Mesodermal cell (in vitro differentiated cells): ENCODE data around the gene FAM240B. TPM values are rescaled to one million over a fixed set of nuclear protein-coding genes. Genes with fewer than 3 reads are reported as not detected.
A peak's percentile ranks its signal among the peaks of the same experiment; 100 is the strongest.

Experiments
- H3K27ac ChIP-seq: 2 replicates; pipeline ENCODE4 v1.7.0; 2013; ENCODE audit warnings: mild to moderate bottlenecking, low read depth, low read length, moderate library complexity; ENCODE audit not compliant: severe bottlenecking
- H3K36me3 ChIP-seq: 2 replicates; pipeline ENCODE4 v1.7.1; 2013; ENCODE audit warnings: mild to moderate bottlenecking, low read length, moderate library complexity; ENCODE audit not compliant: control insufficient read depth, insufficient read depth
- H3K4me1 ChIP-seq: one replicate; pipeline ENCODE4 v1.7.1; 2013; ENCODE audit warnings: mild to moderate bottlenecking, low read length; ENCODE audit not compliant: insufficient read depth, control insufficient read depth, poor library complexity, severe bottlenecking
- H3K4me3 ChIP-seq: 2 replicates; pipeline ENCODE4 v1.7.0; 2013; ENCODE audit warnings: low read length, control low read depth, mild to moderate bottlenecking; ENCODE audit not compliant: insufficient read depth, poor library complexity, severe bottlenecking; ENCODE audit errors: extremely low read depth
- H3K9me3 ChIP-seq: 2 replicates; pipeline ENCODE4 v1.7.1; 2013; ENCODE audit warnings: mild to moderate bottlenecking, low read length, moderate library complexity; ENCODE audit not compliant: control insufficient read depth
- WGBS, 2 experiments: methylation state at CpG; one replicate each; pipeline ENCODE4 v1.1.5; 2013; ENCODE audit warnings: missing lambda C conversion rate in 2 of 2; ENCODE audit not compliant: insufficient coverage in 2 of 2; 5-methylcytosine and 5-hydroxymethylcytosine counted together
- polyA plus RNA-seq, 2 experiments: library from polyadenylated mRNA; stranded (reverse); fragments of 50-300 nt; gene quantifications; one replicate each; pipeline ENCODE4 v1.2.3, GENCODE V29; 2013

Gene FAM240B
- not detected for polyA plus RNA-seq (2013, experiment 1 of 2)
- polyA plus RNA-seq (2013, experiment 2 of 2) = not detected

- Histone ChIP-seq H3K9me3 (no peaks in the 10 kb centered on the region), H3K4me1 (no peaks in the 10 kb centered on the region), H3K36me3 (no peaks in the 10 kb centered on the region), H3K27ac (no peak within 1 kb of the TSS), H3K4me3 (no peak within 1 kb of the TSS)
- WGBS, 2 experiments = 84 to 94% methylated on average over 2 to 4 of the region's 7 CpGs
These were observed at the start of gene FAM240B for GRCh38 chr9:38720083-38720745. FAM240B (minus strand) TSS chr9:38720133; CDS start chr9:38703999, 16,134 bp downstream.

- no peaks in the 10 kb centered on the region for H3K4me1 ChIP-seq
- no peak overlapping the region for H3K27ac ChIP-seq
- H3K36me3 ChIP-seq = no peaks in the 10 kb centered on the region
- 88% methylated on average over 2 of the region's 9 CpGs; no CpG with 5 or more reads in 1 of the 2 experiments for WGBS, 2 experiments
- no peaks in the 10 kb centered on the region for H3K9me3 ChIP-seq
- no peak overlapping the region for H3K4me3 ChIP-seq
These were observed 48.4 kb upstream of the FAM240B start for GRCh38 chr9:38768351-38768761.

- WGBS, 2 experiments = 92 to 93% methylated on average over 3 of the region's 4 CpGs
- H3K4me3 ChIP-seq = no peak overlapping the region
- H3K9me3 ChIP-seq = no peaks in the 10 kb centered on the region
- peaks cover 7% of the 10 kb centered on the region for H3K4me1 ChIP-seq
- no peak overlapping the region for H3K27ac ChIP-seq
- H3K36me3 ChIP-seq = no peaks in the 10 kb centered on the region
These were observed 45.2 kb upstream of the FAM240B start for GRCh38 chr9:38765101-38765500.

GRCh38 chr9:38761999-38762398 lies 42.1 kb upstream of the FAM240B start:
- peaks cover 7% of the 10 kb centered on the region for H3K4me1 ChIP-seq
- no peaks in the 10 kb centered on the region for H3K36me3 ChIP-seq
- H3K27ac ChIP-seq = no peak overlapping the region
- no peaks in the 10 kb centered on the region for H3K9me3 ChIP-seq
- H3K4me3 ChIP-seq = no peak overlapping the region
- WGBS, 2 experiments = 64 to 67% methylated on average over 4 to 5 of the region's 8 CpGs

- WGBS, 2 experiments = 15 to 19% methylated on average over 2 to 3 of the region's 3 CpGs
- peak overlapping the region; percentile 2 for H3K27ac ChIP-seq
- H3K9me3 ChIP-seq = no peaks in the 10 kb centered on the region
- no peaks in the 10 kb centered on the region for H3K36me3 ChIP-seq
- H3K4me1 ChIP-seq = peaks cover 7% of the 10 kb centered on the region
- H3K4me3 ChIP-seq = no peak overlapping the region
These were observed 41.4 kb upstream of the FAM240B start for GRCh38 chr9:38761339-38761738.

GRCh38 chr9:38756702-38757101 lies 36.8 kb upstream of the FAM240B start:
- H3K9me3 ChIP-seq = no peaks in the 10 kb centered on the region
- 80 to 89% methylated on average over 1 of the region's 1 CpG for WGBS, 2 experiments

GRCh38 chr9:38747941-38748340 lies 28.0 kb upstream of the FAM240B start:
- no peaks in the 10 kb centered on the region for H3K9me3 ChIP-seq
- no peaks in the 10 kb centered on the region for H3K4me1 ChIP-seq
- no CpG with 5 or more reads among the region's 1 CpG for whole genome bisulfite sequencing, 2 experiments
- no peaks in the 10 kb centered on the region for H3K36me3 ChIP-seq
- no peak overlapping the region for H3K4me3 ChIP-seq
- no peak overlapping the region for H3K27ac ChIP-seq

More at GRCh38 chr9:38756702-38757101, 36.8 kb upstream of the FAM240B start:
- Histone ChIP-seq H3K36me3 (no peaks in the 10 kb centered on the region), H3K4me3 (no peak overlapping the region), H3K27ac (no peak overlapping the region), H3K4me1 (peaks cover 3% of the 10 kb centered on the region)

- H3K4me3 ChIP-seq = no peak overlapping the region
- H3K36me3 ChIP-seq = no peaks in the 10 kb centered on the region
- WGBS, 2 experiments = 94% methylated on average over 6 of the region's 8 CpGs
- H3K27ac ChIP-seq = no peak overlapping the region
- no peaks in the 10 kb centered on the region for H3K4me1 ChIP-seq
- no peaks in the 10 kb centered on the region for H3K9me3 ChIP-seq
These were observed 27.1 kb upstream of the FAM240B start for GRCh38 chr9:38747067-38747466.

- Histone ChIP-seq H3K4me3 (no peak overlapping the region), H3K4me1 (no peaks in the 10 kb centered on the region), H3K9me3 (no peaks in the 10 kb centered on the region), H3K27ac (no peak overlapping the region), H3K36me3 (no peaks in the 10 kb centered on the region)
- WGBS, 2 experiments = 88 to 100% methylated on average over 1 of the region's 4 CpGs
These were observed 26.4 kb upstream of the FAM240B start for GRCh38 chr9:38746303-38746702.

GRCh38 chr9:38744484-38744883 lies 24.6 kb upstream of the FAM240B start:
- WGBS, 2 experiments = 82% methylated on average over 2 of the region's 3 CpGs
- Histone ChIP-seq H3K4me3 (no peak overlapping the region), H3K36me3 (no peaks in the 10 kb centered on the region), H3K4me1 (no peaks in the 10 kb centered on the region), H3K27ac (no peak overlapping the region), H3K9me3 (no peaks in the 10 kb centered on the region)

GRCh38 chr9:38737246-38737645 lies 17.3 kb upstream of the FAM240B start:
- 80 to 83% methylated on average over 1 to 2 of the region's 2 CpGs for WGBS, 2 experiments
- Histone ChIP-seq H3K4me1 (no peaks in the 10 kb centered on the region), H3K9me3 (no peaks in the 10 kb centered on the region), H3K27ac (no peak overlapping the region), H3K36me3 (no peaks in the 10 kb centered on the region), H3K4me3 (no peak overlapping the region)
